GM12874 (cell line): ENCODE measurements around the gene FER.

ENCODE experiments used
- CTCF ChIP-seq: IDR thresholded peaks from 2 replicates; pipeline ENCODE4 v1.5.1; 2011; ENCODE audit warnings: low read depth, mild to moderate bottlenecking, control low read depth, low read length, moderate library complexity; ENCODE audit not compliant: insufficient read depth

FER gene

GRCh38 chr5:108735790-108736189 is 11.9 kb upstream of the FER start:
- no peak for TF ChIP-seq CTCF

- no peak for TF ChIP-seq CTCF
These were observed 10.8 kb upstream of the FER start for GRCh38 chr5:108736855-108737254.

- no peak for TF ChIP-seq CTCF
These were observed 8.3 kb upstream of the FER start for GRCh38 chr5:108739376-108739775.

- TF ChIP-seq CTCF, result no peak
These were observed 7.8 kb upstream of the FER start for GRCh38 chr5:108739906-108740305.

- TF ChIP-seq CTCF, result no peak
These were observed 4.4 kb upstream of the FER start for GRCh38 chr5:108743319-108743718.

GRCh38 chr5:108743846-108744245 is 3.9 kb upstream of the FER start:
- no peak for TF ChIP-seq CTCF

GRCh38 chr5:108747111-108747773 is 455 bp upstream of the FER start:
- TF ChIP-seq CTCF, result no peak
